ENCODE results near the gene F8A1. TPM values are rescaled to one million over a fixed set of nuclear protein-coding genes. Genes with fewer than 3 reads are reported as not detected.

F8A1 gene
- 10.3 and 10.7 TPM in 2 replicates for total RNA-seq

GRCh38 chrX:154886069-154886788, at the start of gene F8A1:
Gene F8A1 (plus strand): TSS chrX:154886355. CDS start chrX:154886375, 20 bp downstream.

Other genes with a start within 250 kb of the F8A1 start
- gene CTAG2, start 232.8 kb upstream of the F8A1 start, total RNA-seq, result not detected in 2 replicates
- gene GAB3, start 135.3 kb upstream of the F8A1 start, total RNA-seq, result 0.40 and 1.9 TPM in 2 replicates
- 15.6 and 29.2 TPM in 2 replicates for gene DKC1, start 123.5 kb upstream of the F8A1 start, total RNA-seq
- 25.0 and 26.8 TPM in 2 replicates for gene MPP1, start 80.9 kb upstream of the F8A1 start, total RNA-seq
- not detected in 2 replicates for gene SMIM9, start 51.7 kb upstream of the F8A1 start, total RNA-seq
- 1.7 and 12.6 TPM in 2 replicates for gene F8, start 136.4 kb downstream of the F8A1 start, total RNA-seq
- gene FUNDC2, start 140.5 kb downstream of the F8A1 start, total RNA-seq, result 25.5 and 49.0 TPM in 2 replicates
- gene CMC4, start 184.8 kb downstream of the F8A1 start, total RNA-seq, result 8.4 and 10.1 TPM in 2 replicates
- 0.78 and 0.96 TPM in 2 replicates for gene MTCP1, start 184.8 kb downstream of the F8A1 start, total RNA-seq
- gene BRCC3, start 185.2 kb downstream of the F8A1 start, total RNA-seq, result 6.5 and 8.2 TPM in 2 replicates

All from epithelial cell of alveolus of lung (primary cell).